OCI-M2 (cell line): ENCODE measurements around the gene ISY1.
"Not testable (repeated sequence)": the region's sequence is repeated elsewhere in the genome, so short reads cannot be mapped to it uniquely, and the experiment has no call there.

Source experiments
- DNase-seq: peaks from one replicate; lab custom pipeline; 2025; ENCODE audit not compliant: unreplicated experiment; lab: John Stamatoyannopoulos, UW

Gene ISY1

GRCh38 chr3:129166579-129167332 is 5.9 kb upstream of the ISY1 start:
- no peak for DNase-seq

- not testable (repeated sequence) for DNase-seq
Observed at GRCh38 chr3:129165594-129165993, 4.7 kb upstream of the ISY1 start.

- DNase-seq, result no peak
Observed at GRCh38 chr3:129164500-129164899, 3.6 kb upstream of the ISY1 start.

- no peak for DNase-seq
Observed at GRCh38 chr3:129162729-129163579, 2.1 kb upstream of the ISY1 start.

GRCh38 chr3:129161860-129162271 is 1.0 kb upstream of the ISY1 start:
- no peak for DNase-seq

- no peak for DNase-seq
Observed at GRCh38 chr3:129144786-129145185, 16.1 kb downstream of the ISY1 start.

- not testable (repeated sequence) for DNase-seq
Observed at GRCh38 chr3:129141011-129141410, 19.9 kb downstream of the ISY1 start.

- DNase-seq, result no peak
Observed at GRCh38 chr3:129139911-129140310, 21.0 kb downstream of the ISY1 start.

GRCh38 chr3:129136275-129136674 is 24.6 kb downstream of the ISY1 start:
- not testable (repeated sequence) for DNase-seq

- no peak for DNase-seq
Observed at GRCh38 chr3:129132097-129132866, 28.6 kb downstream of the ISY1 start.

- DNase-seq, result no peak
Observed at GRCh38 chr3:129131465-129132088, 29.3 kb downstream of the ISY1 start.

GRCh38 chr3:129130291-129130813 is 30.5 kb downstream of the ISY1 start:
- DNase-seq, result no peak

- DNase-seq, result no peak
Observed at GRCh38 chr3:129128357-129129155, 32.3 kb downstream of the ISY1 start.

GRCh38 chr3:129126726-129127280 is 34.1 kb downstream of the ISY1 start:
- DNase-seq, result no peak

- no peak for DNase-seq
Observed at GRCh38 chr3:129123314-129124060, 37.4 kb downstream of the ISY1 start.

- DNase-seq, result no peak
Observed at GRCh38 chr3:129122412-129123011, 38.4 kb downstream of the ISY1 start.

GRCh38 chr3:129121792-129122411 is 39.0 kb downstream of the ISY1 start, which contains the start of gene RAB43:
TSS of gene RAB43 (minus strand) at chr3:129121804. CDS start at chr3:129121489, 315 bp downstream.
- DNase-seq, result no peak
